ENCODE results near the gene GNE. TPM values are rescaled to one million over a fixed set of nuclear protein-coding genes. Genes with fewer than 3 reads are reported as not detected.
"Not testable (repeated sequence)": the region's sequence is repeated elsewhere in the genome, so short reads cannot be mapped to it uniquely, and the experiment has no call there.

GNE gene
- total RNA-seq, 1 donor from 2014 or later, result 94.4 TPM

DNA sequence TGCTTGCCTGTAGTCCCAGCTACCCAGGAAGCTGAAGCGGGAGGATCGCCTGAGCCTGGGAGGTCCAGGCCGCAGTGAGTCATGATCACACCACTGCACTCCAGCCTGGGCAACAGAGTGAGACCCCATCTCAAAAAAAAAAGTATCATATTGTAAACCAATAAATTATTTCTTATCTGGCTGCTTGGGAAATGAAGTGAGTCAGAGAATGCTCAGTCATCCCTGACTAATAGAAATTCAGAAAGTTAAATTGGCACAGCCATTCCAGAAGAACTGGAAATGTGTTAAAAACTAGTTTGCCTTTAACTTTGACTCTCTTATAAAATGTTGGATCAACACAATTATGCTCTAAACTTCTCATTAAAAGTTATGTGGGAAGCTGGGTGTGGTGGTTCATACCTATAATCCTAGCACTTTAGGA is 9.8 kb upstream of the GNE start:
- no peak for DNase-seq (ENCODE audit: low spot score)
- no peak for ATAC-seq

DNA sequence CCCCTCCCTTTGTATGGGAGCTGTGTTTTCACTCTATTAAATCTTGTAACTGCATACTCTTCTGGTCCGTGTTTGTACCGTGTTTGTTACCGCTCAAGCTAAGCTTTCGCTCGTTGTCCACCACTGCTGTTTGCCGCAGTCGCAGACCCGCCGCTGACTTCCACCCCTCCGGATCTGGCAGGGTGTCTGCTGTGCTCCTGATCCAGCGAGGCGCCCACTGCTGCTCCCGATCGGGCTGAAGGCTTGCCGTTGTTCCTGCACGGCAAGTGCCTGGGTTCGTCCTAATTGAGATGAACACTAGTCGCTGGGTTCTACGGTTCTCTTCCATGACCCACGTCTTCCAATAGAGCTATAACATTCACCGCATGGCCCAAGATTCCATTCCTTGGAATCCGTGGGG is 6.6 kb upstream of the GNE start:
- DNase-seq (ENCODE audit: low spot score) (no peak), ATAC-seq (no peak)

DNA sequence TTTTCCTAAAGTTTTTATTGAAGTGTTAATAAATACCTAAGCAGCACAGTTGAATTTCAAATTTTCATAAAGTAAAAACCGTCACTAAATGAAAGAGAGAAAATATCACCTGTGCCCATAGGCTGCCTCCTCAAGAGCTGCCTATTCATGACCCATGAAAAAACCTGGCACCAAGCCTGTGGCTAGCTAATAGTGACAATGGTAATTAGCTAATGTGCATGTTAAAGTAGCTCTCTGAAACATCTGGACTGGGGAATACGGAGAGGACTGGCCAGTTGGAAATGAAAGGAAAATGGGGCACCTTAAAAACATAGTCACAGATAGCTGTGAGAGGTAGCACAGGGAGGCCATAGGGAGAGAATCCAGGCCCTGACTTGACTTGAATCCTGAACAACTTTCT is 5.4 kb upstream of the GNE start:
- no peak for DNase-seq (ENCODE audit: low spot score)

DNA sequence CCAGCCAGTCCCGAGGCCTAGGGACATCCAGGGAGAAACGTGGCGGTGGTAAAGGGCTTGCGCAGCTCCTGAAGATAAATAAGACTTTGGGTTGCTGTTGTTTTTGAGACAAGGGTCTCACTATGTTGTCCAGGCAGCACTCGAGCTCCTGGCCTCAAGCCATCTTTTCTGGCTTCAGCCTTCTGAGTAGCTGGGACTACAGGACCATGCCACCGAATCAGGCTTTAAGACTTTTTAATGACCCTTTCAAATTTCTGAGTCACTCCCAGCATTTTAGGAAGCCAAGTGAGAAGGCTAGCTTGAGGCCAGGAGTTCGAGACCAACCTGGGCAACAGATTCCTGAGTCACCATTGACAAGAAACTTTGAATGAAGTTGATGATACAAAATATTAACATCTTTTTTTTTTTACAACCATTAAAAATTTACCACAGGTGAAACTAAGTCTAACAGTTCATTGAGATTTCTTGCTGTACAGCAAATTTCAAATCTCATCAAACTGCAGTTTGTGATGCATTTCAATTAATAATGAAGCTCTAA is 817 bp upstream of the GNE start:
- ATAC-seq (no peak), DNase-seq (ENCODE audit: low spot score) (peak; percentile 52)

More for the DNA sequence above, 5.4 kb upstream of the GNE start:
- no peak for ATAC-seq

DNA sequence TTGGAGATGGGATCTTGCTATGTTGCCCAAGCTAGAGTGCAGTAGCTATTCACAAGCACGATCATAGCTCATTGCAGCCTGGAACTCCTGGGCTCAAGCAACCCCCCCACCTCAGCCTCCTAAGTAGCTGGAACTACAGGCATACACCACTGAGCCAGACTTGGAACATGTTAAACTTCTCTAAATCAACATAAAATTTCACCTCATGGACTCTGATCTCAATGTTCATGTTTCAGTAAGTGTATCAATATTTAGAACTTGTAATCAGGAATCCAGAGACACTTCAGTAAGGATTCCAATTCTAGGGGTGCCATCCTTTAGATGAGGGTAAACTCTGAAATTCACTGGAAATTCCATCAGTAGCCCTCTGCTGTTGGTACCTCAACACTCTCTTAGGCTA is 6.8 kb downstream of the GNE start:
- ATAC-seq (peak; percentile 64), DNase-seq (ENCODE audit: low spot score) (no peak)

DNA sequence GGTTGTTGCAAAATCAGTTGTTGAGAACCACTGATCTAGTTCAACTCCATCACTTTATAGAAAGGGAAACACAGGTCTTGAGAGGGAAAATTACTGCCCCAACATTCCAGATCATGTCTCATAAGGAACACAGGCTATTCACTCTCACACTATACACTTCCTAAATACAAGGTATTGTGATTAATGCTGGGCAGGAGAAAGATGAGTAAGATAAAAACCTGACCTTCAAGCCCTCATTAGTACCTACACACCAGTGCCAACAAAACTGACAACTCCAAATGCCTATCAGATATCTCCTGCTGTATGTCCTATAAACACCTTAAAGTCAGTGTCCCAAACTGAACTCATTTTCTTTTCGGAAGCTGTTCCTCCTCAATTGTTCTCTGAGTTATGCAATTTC is 8.2 kb downstream of the GNE start:
- ATAC-seq (peak; percentile 21), DNase-seq (ENCODE audit: low spot score) (no peak)

DNA sequence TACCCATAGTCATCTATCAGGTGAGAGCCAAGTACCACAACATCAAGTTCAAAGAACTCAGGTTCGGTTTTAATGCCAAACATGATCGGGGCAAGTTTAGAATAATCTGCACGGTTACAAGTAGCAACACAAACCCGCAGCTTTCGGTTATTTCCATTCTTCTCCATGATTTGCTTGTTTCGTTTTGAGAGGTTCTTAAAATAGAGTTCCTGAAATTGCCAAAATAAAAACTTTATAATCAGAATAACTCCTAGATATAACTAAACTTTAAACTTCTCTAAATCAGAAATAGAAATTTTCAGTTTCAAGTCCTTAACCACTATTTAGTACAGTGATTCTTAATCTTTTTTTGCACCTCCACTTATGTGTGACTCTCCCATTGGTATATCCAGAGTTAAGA is 9.1 kb downstream of the GNE start:
- ATAC-seq (no peak), DNase-seq (ENCODE audit: low spot score) (no peak)

DNA sequence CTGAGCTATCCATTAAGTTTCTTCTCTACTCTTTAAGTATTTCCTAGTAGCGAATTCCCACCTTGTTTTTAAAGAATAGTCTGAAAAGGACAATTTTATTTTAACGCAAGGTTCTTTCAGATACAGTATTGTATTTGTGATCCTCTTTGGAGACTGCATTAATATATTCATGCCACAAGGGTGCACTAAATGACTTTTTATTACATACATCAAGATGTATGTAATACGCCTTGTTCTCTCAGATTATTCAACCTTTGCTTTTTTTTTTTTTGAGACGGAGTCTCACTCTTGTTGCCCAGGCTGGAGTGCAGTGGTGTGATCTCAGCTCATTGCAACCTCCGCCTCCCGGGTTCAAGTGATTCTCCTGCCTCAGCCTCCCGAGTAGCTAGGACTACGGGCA is 10.2 kb downstream of the GNE start:
- not testable (repeated sequence) for DNase-seq (ENCODE audit: low spot score)
- ATAC-seq, result peak; percentile 29

DNA sequence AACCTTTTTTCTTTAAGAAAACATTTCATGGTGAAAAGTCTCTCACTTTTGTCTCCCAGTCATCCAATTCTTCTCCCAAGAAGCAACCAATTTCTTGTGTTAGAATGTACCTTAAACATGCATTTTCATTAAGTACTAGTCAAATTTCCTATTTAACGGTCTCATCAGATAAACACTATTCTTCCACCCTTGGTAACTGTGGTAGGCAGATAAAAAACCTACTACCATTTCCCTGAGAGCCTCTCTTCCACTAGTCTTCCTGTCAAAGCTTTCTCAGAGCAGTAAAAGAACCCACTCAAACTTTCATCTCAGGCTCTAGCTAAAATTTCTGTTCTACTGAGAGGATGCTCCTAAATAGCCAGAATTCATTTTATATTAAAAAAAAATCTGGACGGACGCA is 10.9 kb downstream of the GNE start:
- DNase-seq (ENCODE audit: low spot score) (no peak), ATAC-seq (no peak)

DNA sequence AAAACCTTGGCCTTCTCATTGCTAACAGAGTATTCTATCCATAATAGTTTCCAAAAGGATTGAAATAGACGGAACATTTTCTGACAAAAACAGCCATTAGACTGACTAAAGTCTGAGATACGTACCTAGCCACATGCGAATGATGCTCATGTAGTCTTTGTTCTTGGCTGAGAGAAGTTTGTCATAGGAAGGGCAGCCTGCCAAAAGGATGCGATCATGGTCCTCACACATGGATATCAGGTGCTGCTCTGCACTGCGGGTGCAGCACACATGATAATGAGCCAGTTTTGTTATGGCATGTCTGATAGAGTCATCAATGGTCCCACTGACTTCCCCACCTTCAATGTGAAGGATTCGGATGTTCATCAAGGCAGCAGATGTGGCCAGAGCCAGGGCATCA is 12.3 kb downstream of the GNE start:
- ATAC-seq (peak; percentile 11), DNase-seq (ENCODE audit: low spot score) (no peak)

DNA sequence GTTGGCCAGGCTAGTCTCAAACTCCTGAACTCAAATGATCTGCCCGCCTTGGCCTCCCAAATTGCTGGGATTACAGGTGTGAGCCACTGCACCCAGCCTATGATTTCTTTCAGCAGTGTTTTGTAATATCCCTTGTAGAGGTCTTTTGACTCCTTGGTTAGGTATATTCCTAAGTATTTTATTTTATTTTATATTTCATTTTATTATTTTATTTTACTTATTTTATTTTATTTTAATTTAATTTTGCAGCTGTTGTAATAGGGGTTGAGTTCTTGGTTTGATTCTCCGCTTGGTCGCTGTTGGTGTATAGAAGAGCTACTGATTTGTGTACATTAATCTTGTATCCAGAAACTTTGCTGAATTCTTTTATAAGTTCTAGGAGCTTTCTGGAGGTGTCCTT is 18.6 kb downstream of the GNE start:
- ATAC-seq; DNase-seq (ENCODE audit: low spot score): not testable (repeated sequence)

DNA sequence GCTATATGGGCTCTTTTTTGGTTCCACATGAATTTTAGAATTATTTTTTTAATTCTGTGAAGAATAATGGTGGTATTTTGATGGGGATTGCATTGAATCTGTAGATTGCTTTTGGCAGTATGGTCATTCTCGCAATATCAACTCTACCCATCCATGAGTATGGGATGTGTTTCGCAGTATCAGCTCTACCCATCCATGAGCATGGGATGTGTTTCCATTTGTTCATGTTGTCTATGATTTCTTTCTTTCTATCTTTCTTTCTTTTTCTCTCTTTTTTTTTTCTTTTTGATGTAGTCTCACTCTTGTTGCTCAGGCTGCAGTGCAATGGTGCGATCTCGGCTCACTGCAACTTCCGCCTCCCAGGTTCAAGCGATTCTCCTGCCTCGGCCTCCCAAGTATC is 19.0 kb downstream of the GNE start:
- not testable (repeated sequence) for ATAC-seq

DNA sequence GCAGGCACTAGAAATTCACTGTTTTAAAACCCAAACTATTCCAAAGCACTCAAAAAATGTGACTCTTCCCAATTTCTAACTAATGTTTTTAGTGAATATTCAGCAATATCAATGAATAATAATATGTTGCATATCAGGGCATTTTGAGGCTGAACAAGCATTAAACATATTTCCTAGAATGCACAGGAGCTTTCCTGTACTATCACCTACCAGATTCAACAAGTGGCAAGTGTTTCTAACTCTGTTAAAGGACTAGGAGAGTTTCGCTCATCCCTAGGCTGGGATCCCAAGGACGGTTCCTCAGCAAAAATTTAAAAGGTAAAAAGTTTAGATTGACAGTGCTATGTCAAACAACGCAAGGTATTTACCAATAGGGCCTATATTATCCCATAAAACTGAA is 21.0 kb downstream of the GNE start:
- DNase-seq (ENCODE audit: low spot score) (no peak), ATAC-seq (no peak)

More for the DNA sequence above, 19.0 kb downstream of the GNE start:
- not testable (repeated sequence) for DNase-seq (ENCODE audit: low spot score)

DNA sequence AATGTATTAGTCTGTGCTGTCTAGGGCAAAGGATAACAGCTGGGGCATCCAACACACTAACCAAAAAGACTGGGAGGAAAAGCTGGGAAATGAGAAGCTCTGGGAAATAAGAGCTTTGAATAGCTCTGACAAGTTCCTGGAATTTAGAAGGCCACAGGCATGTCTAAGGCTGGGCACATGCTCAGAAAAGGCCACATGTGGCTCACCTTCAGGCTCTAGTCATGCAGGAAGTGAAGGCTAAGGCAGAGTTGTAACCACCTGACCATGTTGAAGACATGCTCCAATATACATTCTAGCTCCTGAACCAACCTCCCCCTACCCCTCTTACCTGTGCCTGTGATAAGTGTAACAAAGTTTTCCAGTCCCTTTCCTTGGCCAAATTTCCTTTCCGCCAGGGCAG is 35.8 kb downstream of the GNE start:
- no peak for DNase-seq (ENCODE audit: low spot score)
- ATAC-seq, result peak; percentile 22

DNA sequence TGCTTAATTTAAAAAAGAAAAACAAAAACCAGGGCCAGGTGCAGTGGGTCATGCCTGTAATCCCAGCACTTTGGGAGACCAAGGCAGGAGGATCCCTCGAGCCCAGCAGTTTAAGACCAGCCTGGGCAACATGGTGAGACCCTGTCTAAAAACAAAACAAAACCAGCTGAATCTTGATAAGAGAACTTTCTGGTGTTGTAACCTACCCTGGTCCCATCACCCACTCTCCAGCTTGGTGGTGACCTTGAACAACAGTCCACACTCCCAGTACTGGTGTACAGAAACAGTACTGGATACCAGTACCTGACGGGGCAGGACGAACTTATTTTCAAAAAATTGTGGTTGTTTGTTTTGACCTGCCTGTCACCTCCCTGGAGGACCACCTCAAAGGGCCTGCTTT is 36.6 kb downstream of the GNE start:
- DNase-seq (ENCODE audit: low spot score), result no peak

DNA sequence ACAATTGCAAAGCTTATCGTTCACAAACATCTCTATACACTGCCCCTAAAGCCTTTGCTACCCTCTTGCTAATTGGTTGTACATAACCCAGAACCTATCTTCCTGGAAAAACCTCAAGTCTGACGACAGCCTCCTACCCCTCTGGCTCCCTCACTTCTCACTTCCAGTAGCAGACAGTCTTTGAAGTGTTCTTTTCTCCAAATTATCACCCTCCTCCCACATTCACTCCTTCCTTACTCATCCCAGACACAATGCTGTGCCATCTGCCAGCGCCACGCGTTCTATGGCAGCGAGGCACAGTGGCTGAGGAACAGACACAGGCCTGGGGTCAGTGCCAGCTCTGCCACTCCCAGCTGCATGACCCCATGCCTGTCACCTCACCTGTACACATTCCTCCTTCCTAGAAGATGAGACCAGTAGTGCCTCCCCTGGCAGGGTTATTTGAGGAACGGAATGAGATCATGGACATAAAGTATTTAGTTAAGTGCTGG is 39.8 kb downstream of the GNE start:
- no peak for DNase-seq (ENCODE audit: low spot score)
- no peak for ATAC-seq

More for the DNA sequence above, 36.6 kb downstream of the GNE start:
- ATAC-seq, result peak; percentile 75

DNA sequence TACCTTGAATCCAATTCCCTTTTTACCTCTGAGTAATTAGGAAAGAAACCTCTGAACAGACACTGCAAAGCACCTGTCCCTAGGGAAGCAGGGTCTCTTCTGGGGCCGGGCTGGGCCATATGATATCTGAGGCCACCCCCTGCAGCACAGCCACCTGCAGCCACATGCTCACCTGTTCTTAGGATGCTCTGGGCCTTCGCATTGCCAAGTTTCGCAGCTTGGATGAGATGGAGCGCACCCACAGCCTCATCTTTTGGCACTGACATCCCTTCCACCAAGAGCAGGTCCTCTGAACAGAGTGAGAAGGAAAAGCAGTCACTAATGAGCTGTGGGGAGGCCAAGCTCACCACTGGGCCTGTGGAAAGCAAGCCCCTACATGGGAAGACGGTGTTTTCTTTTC is 40.2 kb downstream of the GNE start:
- ATAC-seq (no peak), DNase-seq (ENCODE audit: low spot score) (no peak)

DNA sequence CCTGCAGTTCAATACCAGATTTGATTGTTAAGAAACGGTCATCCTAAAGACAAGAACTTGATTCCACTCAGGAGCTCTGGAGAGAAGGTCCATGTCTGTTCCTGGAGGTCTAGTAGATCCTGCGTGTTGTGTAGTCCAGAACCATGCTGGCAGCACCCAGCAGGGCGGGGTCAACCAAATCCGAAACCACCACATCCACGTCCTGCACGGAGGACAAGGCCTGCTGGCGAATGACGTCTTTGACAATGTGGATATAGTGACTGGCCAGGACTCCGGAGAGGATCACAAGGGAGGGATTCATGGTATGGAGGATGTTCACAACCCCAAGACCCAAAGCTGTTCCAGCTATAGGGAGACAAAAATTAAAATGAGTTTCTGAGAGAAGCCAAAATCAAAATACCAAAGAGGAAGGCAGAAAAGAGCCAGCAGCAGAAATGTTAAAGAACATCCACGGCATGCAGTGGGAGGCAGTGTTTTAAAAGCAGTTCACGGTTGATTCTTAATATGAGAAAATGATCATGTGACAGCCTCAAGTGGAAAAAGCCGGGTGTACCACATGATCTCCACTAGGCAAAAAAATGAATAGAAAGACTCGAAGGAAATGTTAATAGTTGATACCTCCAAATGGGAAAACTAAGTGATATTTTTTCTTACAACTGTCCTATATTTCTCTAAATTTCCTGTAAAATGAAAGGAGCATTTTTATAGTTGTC is 40.8 kb downstream of the GNE start:
- DNase-seq (ENCODE audit: low spot score), result no peak
- ATAC-seq, result no peak

DNA sequence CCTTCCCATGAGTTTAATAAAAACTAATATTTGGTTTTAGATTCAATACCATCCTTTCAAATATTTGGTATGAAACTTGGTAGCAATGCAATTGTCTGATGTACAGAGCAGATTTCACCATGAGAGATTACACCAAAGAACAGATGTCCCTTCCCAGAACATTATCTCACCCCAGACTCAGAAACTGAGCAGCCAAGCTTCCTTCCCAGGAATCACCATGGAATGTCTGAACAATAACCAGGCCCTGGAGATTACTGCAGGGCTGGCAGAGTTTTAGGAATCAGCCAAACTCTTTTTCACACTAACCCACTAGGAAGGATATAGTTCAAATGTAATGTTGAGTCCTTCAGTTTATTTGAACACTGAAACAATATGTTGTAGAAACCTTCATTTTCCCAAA is 43.7 kb downstream of the GNE start:
- DNase-seq (ENCODE audit: low spot score) (no peak), ATAC-seq (no peak)

DNA sequence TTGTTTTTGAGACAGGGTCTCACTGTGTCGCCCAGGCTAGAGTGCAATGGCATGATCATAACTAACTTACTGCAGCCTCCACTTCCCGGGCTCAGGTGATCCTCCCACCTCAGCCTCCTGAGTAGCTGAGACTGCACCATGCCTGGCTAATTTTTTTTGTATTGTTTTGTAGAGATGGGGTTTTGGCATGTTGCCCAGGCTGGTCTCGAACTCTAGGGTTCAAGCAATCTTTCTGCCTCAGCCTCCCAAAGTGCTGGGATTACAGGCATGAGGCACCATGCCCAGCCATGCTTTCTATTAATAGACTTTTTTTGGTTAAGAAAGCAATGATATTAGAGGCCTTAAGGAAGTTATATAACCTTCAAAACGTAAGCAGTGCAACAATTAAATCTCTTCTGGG is 44.3 kb downstream of the GNE start:
- DNase-seq (ENCODE audit: low spot score), result no peak
- ATAC-seq, result no peak

DNA sequence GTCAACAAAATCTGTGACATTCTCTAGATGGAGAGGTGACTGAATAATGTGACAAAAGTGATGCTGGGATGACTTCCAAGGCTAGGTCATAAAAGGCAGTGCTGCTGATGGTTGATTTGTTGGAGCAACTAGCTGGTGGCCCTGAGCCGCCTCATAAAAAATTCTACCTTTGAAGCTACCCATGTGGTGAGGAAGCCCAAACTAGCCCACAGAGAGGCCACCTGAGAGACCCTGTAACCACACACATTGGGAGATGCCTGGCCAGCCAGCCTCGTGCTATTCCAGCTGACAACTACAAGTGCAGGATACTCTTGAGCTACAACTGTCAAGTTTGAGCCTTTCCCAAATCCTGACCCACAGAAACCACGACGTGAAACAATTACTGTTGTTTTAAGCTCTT is 44.9 kb downstream of the GNE start:
- no peak for ATAC-seq

DNA sequence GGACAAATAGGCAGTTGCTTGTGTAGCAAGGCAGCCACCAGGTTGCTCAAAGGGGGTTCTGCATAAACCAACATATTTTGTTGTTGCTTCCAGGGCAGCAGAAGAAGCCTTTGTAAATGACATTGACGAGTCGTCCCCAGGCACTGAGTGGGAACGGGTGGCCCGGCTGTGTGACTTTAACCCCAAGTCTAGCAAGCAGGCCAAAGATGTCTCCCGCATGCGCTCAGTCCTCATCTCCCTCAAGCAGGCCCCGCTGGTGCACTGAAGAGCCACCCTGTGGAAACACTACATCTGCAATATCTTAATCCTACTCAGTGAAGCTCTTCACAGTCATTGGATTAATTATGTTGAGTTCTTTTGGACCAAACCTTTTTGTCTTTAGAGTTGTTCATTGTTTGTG is 46.7 kb downstream of the GNE start:
- ATAC-seq (peak; percentile 21), DNase-seq (ENCODE audit: low spot score) (no peak)

More for the DNA sequence above, 44.9 kb downstream of the GNE start:
- no peak for DNase-seq (ENCODE audit: low spot score)

DNA sequence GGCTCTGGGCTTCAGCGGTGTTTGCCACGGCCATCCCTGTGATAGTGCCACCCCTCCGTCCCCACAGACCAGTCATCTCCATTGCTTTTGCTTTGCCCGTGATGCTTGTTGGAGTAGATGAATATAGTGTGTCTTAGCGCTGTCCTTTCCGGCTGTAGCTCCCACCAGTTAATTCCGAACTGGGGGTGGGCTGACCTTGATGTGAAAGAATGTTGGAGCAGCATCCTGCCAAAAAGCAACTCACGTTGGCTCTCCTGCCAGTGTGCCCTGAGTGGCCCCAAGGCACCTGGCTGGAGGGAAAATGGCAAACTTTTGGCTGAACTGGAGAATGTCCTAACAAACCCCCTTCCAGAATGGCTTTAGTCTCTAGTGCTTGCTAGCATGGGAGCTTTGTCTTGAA is 47.5 kb downstream of the GNE start:
- ATAC-seq, result no peak
- DNase-seq (ENCODE audit: low spot score), result no peak
